Hepatocyte (in vitro differentiated cells): ENCODE measurements around the gene GRK6. TPM values are rescaled to one million over a fixed set of nuclear protein-coding genes. Genes with fewer than 3 reads are reported as not detected.
A peak's percentile ranks its signal among the peaks of the same experiment; 100 is the strongest.

Source experiments
- DNase-seq: peaks from one replicate; pipeline ENCODE4 v3.0.0-alpha.2; 2016; ENCODE audit warnings: low spot score
- H2AFZ ChIP-seq: fragments of 200-600 bp; sonication (generic); 2 replicates; pipeline ENCODE4 v1.6.0; 2016; ENCODE audit warnings: antibody characterized with exemption, mild to moderate bottlenecking
- H3K27ac ChIP-seq: fragments of 200-600 bp; sonication (generic); 2 replicates; pipeline ENCODE4 v1.5.1; 2016; ENCODE audit warnings: mild to moderate bottlenecking
- H3K27me3 ChIP-seq: fragments of 200-600 bp; sonication (generic); 2 replicates; pipeline ENCODE4 v1.6.1; 2016
- H3K36me3 ChIP-seq: fragments of 200-600 bp; sonication (generic); replicated peaks from 2 replicates; pipeline ENCODE4 v1.5.1; 2016; ENCODE audit warnings: low read depth; ENCODE audit not compliant: insufficient read depth
- H3K4me1 ChIP-seq: fragments of 200-600 bp; sonication (generic); 2 replicates; pipeline ENCODE4 v1.5.1; 2016; ENCODE audit warnings: mild to moderate bottlenecking, moderate library complexity; ENCODE audit not compliant: insufficient read depth
- H3K4me2 ChIP-seq: fragments of 200-600 bp; sonication (generic); 2 replicates; pipeline ENCODE4 v1.6.0; 2016
- H3K4me3 ChIP-seq: fragments of 200-600 bp; sonication (generic); 2 replicates; pipeline ENCODE4 v1.5.1; 2016; ENCODE audit warnings: mild to moderate bottlenecking
- H3K79me2 ChIP-seq: fragments of 200-600 bp; sonication (generic); 2 replicates; pipeline ENCODE4 v1.6.0; 2017; ENCODE audit warnings: mild to moderate bottlenecking
- H3K9me2 ChIP-seq: fragments of 200-600 bp; sonication (generic); replicated peaks from 2 replicates; pipeline ENCODE4 v1.6.0; 2017; ENCODE audit warnings: mild to moderate bottlenecking; ENCODE audit not compliant: insufficient read depth
- H3K9me3 ChIP-seq: fragments of 200-600 bp; sonication (generic); 2 replicates; pipeline ENCODE4 v1.5.1; 2016; ENCODE audit warnings: low read depth, mild to moderate bottlenecking
- H4K20me1 ChIP-seq: fragments of 200-600 bp; sonication (generic); 2 replicates; pipeline ENCODE4 v1.6.0; 2016; ENCODE audit warnings: mild to moderate bottlenecking; ENCODE audit not compliant: insufficient read depth, poor library complexity, severe bottlenecking
- CTCF ChIP-seq: fragments of 200-600 bp; sonication (generic); IDR thresholded peaks from 2 replicates; pipeline ENCODE4 v1.5.1; 2016; ENCODE audit warnings: antibody characterized with exemption, mild to moderate bottlenecking; ENCODE audit not compliant: poor library complexity
- EZH2 ChIP-seq: fragments of 200-600 bp; sonication (generic); IDR thresholded peaks from 2 replicates; pipeline ENCODE4 v1.6.1; 2016; ENCODE audit warnings: antibody characterized with exemption, mild to moderate bottlenecking, borderline replicate concordance
- EZH2phosphoT487 ChIP-seq: fragments of 200-600 bp; sonication (generic); IDR thresholded peaks from one replicate; pipeline ENCODE4 v1.6.1; 2018; ENCODE audit warnings: antibody characterized with exemption, mild to moderate bottlenecking, low read depth, moderate library complexity; ENCODE audit not compliant: unreplicated experiment, severe bottlenecking
- WGBS: methylation state at CpG from one replicate; pipeline ENCODE4 v1.1.6; 2016; ENCODE audit warnings: low lambda C conversion rate; ENCODE audit errors: missing lambda C conversion rate; 5-methylcytosine and 5-hydroxymethylcytosine counted together
- polyA plus RNA-seq: library from polyadenylated mRNA; unstranded; fragments of >200 nt; fragmentation: Nextera tagmentation; extraction: Ambion mirVana; gene quantifications from 2 replicates; pipeline ENCODE4 v1.2.1, GENCODE V29; 2016
- total RNA-seq: library from RNA; depleted of rRNA; stranded (reverse); fragments of >200 nt; gene quantifications from 2 replicates; pipeline ENCODE4 v1.2.3, GENCODE V29; 2014

GRK6 gene
- total and polyA plus RNA-seq, 2 experiments from 2014 or later: 29.3 to 31.1 TPM

GRCh38 chr5:177403792-177404640, 22.5 kb upstream of the GRK6 start:
- DNase-seq: peak; percentile 93
- Histone ChIP-seq H3K4me3 (peak overlapping the region; percentile 66), H3K27ac (no peak overlapping the region), H3K27me3 (peaks cover 8% of the 10 kb centered on the region), H3K36me3 (no peaks in the 10 kb centered on the region), H2AFZ (peak overlapping the region; percentile 75), H3K9me3 (no peaks in the 10 kb centered on the region), H4K20me1 (no peaks in the 10 kb centered on the region), H3K4me1 (peaks cover 18% of the 10 kb centered on the region), H3K4me2 (peak overlapping the region; percentile 100), H3K79me2 (no peaks in the 10 kb centered on the region), H3K9me2 (no peaks in the 10 kb centered on the region)
- TF ChIP-seq EZH2: no peak
- peak; percentile 74 for TF ChIP-seq CTCF
- WGBS: 2% methylated on average over 72 of the region's 93 CpGs

GRCh38 chr5:177404641-177405179, 21.8 kb upstream of the GRK6 start:
- Histone ChIP-seq H3K4me2 (peak overlapping the region; percentile 100), H3K9me2 (no peaks in the 10 kb centered on the region), H3K27ac (no peak overlapping the region), H3K27me3 (peaks cover 8% of the 10 kb centered on the region), H3K9me3 (no peaks in the 10 kb centered on the region), H3K4me1 (peaks cover 18% of the 10 kb centered on the region), H3K4me3 (no peak overlapping the region), H4K20me1 (no peaks in the 10 kb centered on the region), H2AFZ (peak overlapping the region; percentile 75), H3K79me2 (no peaks in the 10 kb centered on the region), H3K36me3 (no peaks in the 10 kb centered on the region)
- DNase-seq: no peak
- TF ChIP-seq EZH2 (no peak), EZH2phosphoT487 (no peak)
- WGBS: 59% methylated on average over 14 of the region's 16 CpGs

- TF ChIP-seq EZH2phosphoT487 (no peak), CTCF (no peak), EZH2 (no peak)
- Histone ChIP-seq H3K9me2 (no peaks in the 10 kb centered on the region), H3K27ac (no peak overlapping the region), H3K27me3 (peaks cover 8% of the 10 kb centered on the region), H3K36me3 (no peaks in the 10 kb centered on the region), H3K4me3 (no peak overlapping the region), H3K4me2 (no peak overlapping the region), H3K79me2 (no peaks in the 10 kb centered on the region), H4K20me1 (no peaks in the 10 kb centered on the region), H2AFZ (no peak overlapping the region), H3K4me1 (peaks cover 18% of the 10 kb centered on the region), H3K9me3 (no peaks in the 10 kb centered on the region)
- DNase-seq: no peak
- 97% methylated on average over 2 of the region's 2 CpGs for WGBS
Measured at GRCh38 chr5:177405312-177405711, 21.2 kb upstream of the GRK6 start.

GRCh38 chr5:177405805-177406204, 20.7 kb upstream of the GRK6 start:
- H3K27ac ChIP-seq: no peak overlapping the region
- no peaks in the 10 kb centered on the region for H4K20me1 ChIP-seq
- H3K27me3 ChIP-seq: peaks cover 8% of the 10 kb centered on the region
- no peak overlapping the region for H3K4me2 ChIP-seq
- no peaks in the 10 kb centered on the region for H3K9me2 ChIP-seq
- no peaks in the 10 kb centered on the region for H3K9me3 ChIP-seq
- H3K4me3 ChIP-seq: no peak overlapping the region
- no peaks in the 10 kb centered on the region for H3K79me2 ChIP-seq
- no peak for TF ChIP-seq EZH2
- no peak for TF ChIP-seq CTCF
- no peak for TF ChIP-seq EZH2phosphoT487
- DNase-seq: no peak
- WGBS: 86% methylated on average over 5 of the region's 5 CpGs
- H3K36me3 ChIP-seq: no peaks in the 10 kb centered on the region
- no peak overlapping the region for H2AFZ ChIP-seq
- peaks cover 18% of the 10 kb centered on the region for H3K4me1 ChIP-seq
